Neural cell (in vitro differentiated cells): ENCODE data around the gene IL1RL2.

Experiments used
- EP300 ChIP-seq: fragments of 450-650 bp; conservative IDR thresholded peaks from 2 replicates; pipeline ENCODE4 v1.6.1; 2014; ENCODE audit warnings: antibody characterized with exemption, mild to moderate bottlenecking, moderate library complexity; ENCODE audit not compliant: poor library complexity, severe bottlenecking
- EZH2 ChIP-seq: fragments of 200-600, 300-800 bp; shearing (Covaris generic), sonication (generic); IDR thresholded peaks from 2 replicates; pipeline ENCODE4 v1.6.1; 2014; ENCODE audit warnings: antibody characterized with exemption, low read length, borderline replicate concordance, mild to moderate bottlenecking; ENCODE audit not compliant: insufficient read depth, poor library complexity, severe bottlenecking
- POLR2AphosphoS5 ChIP-seq: IDR thresholded peaks from 2 replicates; pipeline ENCODE4 v1.6.1; 2012
- RAD21 ChIP-seq: fragments of 450-650 bp; conservative IDR thresholded peaks from 2 replicates; pipeline ENCODE4 v1.6.1; 2014; ENCODE audit warnings: antibody characterized with exemption, mild to moderate bottlenecking, moderate library complexity
- TF ChIP-seq, protein P1 (sequence below): fragments of 450-650 bp; IDR thresholded peaks from 2 replicates; pipeline ENCODE4 v1.5.1; 2014; ENCODE audit warnings: antibody characterized with exemption, mild to moderate bottlenecking, moderate library complexity; ENCODE audit not compliant: poor library complexity, severe bottlenecking

DNA sequence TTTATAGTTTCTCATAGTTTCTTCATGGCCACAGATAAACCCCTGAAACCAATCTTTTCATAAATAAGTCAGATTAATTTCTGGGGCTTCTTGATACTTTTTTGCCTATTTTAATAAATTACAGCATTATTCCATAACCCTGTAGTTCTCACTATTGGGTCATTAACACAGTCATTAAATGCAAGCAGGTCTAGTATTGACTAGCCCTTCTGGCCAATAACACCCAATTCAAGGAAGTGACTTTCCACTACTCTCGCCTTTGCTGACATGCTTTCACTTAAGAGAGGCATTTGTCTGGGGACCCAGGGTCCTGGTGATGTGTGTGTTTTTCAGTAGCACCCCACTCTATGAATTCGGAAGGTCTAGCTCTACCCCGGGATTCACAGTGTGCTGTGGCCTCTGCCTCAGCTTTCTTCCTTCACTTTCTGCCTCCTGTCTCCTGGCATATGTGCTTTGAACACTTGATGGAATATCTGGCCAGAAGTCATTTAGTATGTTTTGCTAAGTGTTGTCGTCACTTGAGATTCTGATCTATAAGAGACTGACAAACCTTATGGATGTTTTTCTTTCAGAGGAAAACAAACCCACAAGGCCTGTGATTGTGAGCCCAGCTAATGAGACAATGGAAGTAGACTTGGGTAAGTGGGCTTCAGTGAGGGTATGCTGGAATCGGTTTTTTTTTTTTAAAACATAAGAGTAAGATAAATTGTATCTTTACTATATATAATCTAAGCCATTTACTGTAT, 18.6 kb upstream of the IL1RL2 start:
- TF ChIP-seq, protein P1, sequence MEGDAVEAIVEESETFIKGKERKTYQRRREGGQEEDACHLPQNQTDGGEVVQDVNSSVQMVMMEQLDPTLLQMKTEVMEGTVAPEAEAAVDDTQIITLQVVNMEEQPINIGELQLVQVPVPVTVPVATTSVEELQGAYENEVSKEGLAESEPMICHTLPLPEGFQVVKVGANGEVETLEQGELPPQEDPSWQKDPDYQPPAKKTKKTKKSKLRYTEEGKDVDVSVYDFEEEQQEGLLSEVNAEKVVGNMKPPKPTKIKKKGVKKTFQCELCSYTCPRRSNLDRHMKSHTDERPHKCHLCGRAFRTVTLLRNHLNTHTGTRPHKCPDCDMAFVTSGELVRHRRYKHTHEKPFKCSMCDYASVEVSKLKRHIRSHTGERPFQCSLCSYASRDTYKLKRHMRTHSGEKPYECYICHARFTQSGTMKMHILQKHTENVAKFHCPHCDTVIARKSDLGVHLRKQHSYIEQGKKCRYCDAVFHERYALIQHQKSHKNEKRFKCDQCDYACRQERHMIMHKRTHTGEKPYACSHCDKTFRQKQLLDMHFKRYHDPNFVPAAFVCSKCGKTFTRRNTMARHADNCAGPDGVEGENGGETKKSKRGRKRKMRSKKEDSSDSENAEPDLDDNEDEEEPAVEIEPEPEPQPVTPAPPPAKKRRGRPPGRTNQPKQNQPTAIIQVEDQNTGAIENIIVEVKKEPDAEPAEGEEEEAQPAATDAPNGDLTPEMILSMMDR: no peak
- TF ChIP-seq EZH2 (no peak), RAD21 (no peak), POLR2AphosphoS5 (no peak), EP300 (no peak)
